GM23338 (cell line): ENCODE data around the gene TUBG2. TPM values are rescaled to one million over a fixed set of nuclear protein-coding genes. Genes with fewer than 3 reads are reported as not detected.

Experiments
- ATAC-seq: fragments of 200-7000 bp; cut with Tn5 transposase; 3 replicates; pipeline ENCODE4 v1.9.1; 2020
- DNase-seq: peaks from one replicate; pipeline ENCODE4 v3.0.0-alpha.2; 2015; ENCODE audit warnings: low spot score
- H2AFZ ChIP-seq: fragments of 200-600 bp; sonication (generic); 2 replicates; pipeline ENCODE4 v1.8.0; 2016; ENCODE audit warnings: antibody characterized with exemption, mild to moderate bottlenecking, moderate library complexity
- H3F3A ChIP-seq: fragments of 200-600 bp; sonication (generic); replicated peaks from 2 replicates; pipeline ENCODE4 v1.8.0; 2017; ENCODE audit warnings: antibody characterized with exemption, mixed run types, low read depth
- H3K27ac ChIP-seq: fragments of 200-600 bp; sonication (generic); 2 replicates; pipeline ENCODE4 v1.6.1; 2016; ENCODE audit warnings: low read depth
- H3K27me3 ChIP-seq: fragments of 200-600 bp; sonication (generic); 2 replicates; pipeline ENCODE4 v1.8.0; 2016; ENCODE audit warnings: mild to moderate bottlenecking, mixed run types, moderate library complexity; ENCODE audit not compliant: insufficient read depth
- H3K36me3 ChIP-seq: fragments of 200-600 bp; sonication (generic); 2 replicates; pipeline ENCODE4 v1.8.0; 2016; ENCODE audit warnings: mild to moderate bottlenecking; ENCODE audit not compliant: insufficient read depth
- H3K4me1 ChIP-seq: fragments of 200-600 bp; sonication (generic); 2 replicates; pipeline ENCODE4 v1.8.0; 2016; ENCODE audit warnings: mild to moderate bottlenecking, moderate library complexity; ENCODE audit not compliant: insufficient read depth
- H3K4me2 ChIP-seq: fragments of 200-600 bp; sonication (generic); 2 replicates; pipeline ENCODE4 v1.7.1; 2017; ENCODE audit warnings: mixed run types
- H3K4me3 ChIP-seq: fragments of 200-600 bp; sonication (generic); 2 replicates; pipeline ENCODE4 v1.6.1; 2016; ENCODE audit warnings: mixed run types
- H3K79me2 ChIP-seq: fragments of 200-600 bp; sonication (generic); replicated peaks from 2 replicates; pipeline ENCODE4 v1.8.0; 2017; ENCODE audit warnings: mild to moderate bottlenecking; ENCODE audit not compliant: insufficient read depth
- H3K9me2 ChIP-seq: fragments of 200-600 bp; sonication (generic); 2 replicates; pipeline ENCODE4 v1.8.0; 2017; ENCODE audit not compliant: insufficient read depth
- H4K20me1 ChIP-seq: fragments of 200-600 bp; sonication (generic); replicated peaks from 2 replicates; pipeline ENCODE4 v1.8.0; 2017; ENCODE audit warnings: mild to moderate bottlenecking; ENCODE audit not compliant: insufficient read depth
- H3K27ac Mint-ChIP-seq: 2 replicates; pipeline ENCODE4 v1.8.0; 2020; ENCODE audit warnings: inconsistent platforms, mild to moderate bottlenecking, moderate library complexity, mixed read lengths
- H3K27me3 Mint-ChIP-seq: 3 replicates; pipeline ENCODE4 v1.8.0; 2022; ENCODE audit warnings: low read depth, mild to moderate bottlenecking, moderate library complexity, mixed read lengths, inconsistent platforms; ENCODE audit not compliant: insufficient read depth, poor library complexity
- H3K36me3 Mint-ChIP-seq: 3 replicates; pipeline ENCODE4 v1.8.0; 2021; ENCODE audit warnings: low read depth, mild to moderate bottlenecking, inconsistent platforms, moderate library complexity, mixed read lengths
- H3K4me1 Mint-ChIP-seq: 3 replicates; pipeline ENCODE4 v1.8.0; 2020; ENCODE audit warnings: mild to moderate bottlenecking, inconsistent platforms, mixed read lengths
- H3K4me3 Mint-ChIP-seq: 3 replicates; pipeline ENCODE4 v1.8.0; 2021; ENCODE audit warnings: moderate library complexity, mild to moderate bottlenecking, inconsistent platforms, mixed read lengths
- H3K9me3 Mint-ChIP-seq: 3 replicates; pipeline ENCODE4 v1.8.0; 2020; ENCODE audit warnings: moderate library complexity, mild to moderate bottlenecking, inconsistent platforms, mixed read lengths
- CREB1 ChIP-seq: fragments of 250-450 bp; sonication (Bioruptor Pico); IDR thresholded peaks from 2 replicates; pipeline ENCODE4 v1.5.0; 2020; ENCODE audit warnings: low read depth, mild to moderate bottlenecking, moderate library complexity
- CTCF ChIP-seq, 2 experiments: fragments of 200-600 bp in 1 of 2; sonication (generic) in 1 of 2; conservative IDR thresholded peaks; 2 replicates each; pipeline versions ENCODE4 v1.5.1 to v1.6.1; 2016 to 2017; ENCODE audit warnings: antibody characterized with exemption in 2 of 2, low read depth in 2 of 2, mild to moderate bottlenecking in 2 of 2, moderate library complexity in 1 of 2
- ETS1 ChIP-seq: IDR thresholded peaks from 2 replicates; pipeline ENCODE4 v1.6.1; 2016; ENCODE audit warnings: antibody characterized with exemption
- EZH2 ChIP-seq: fragments of 200-600 bp; sonication (generic); IDR thresholded peaks from one replicate; pipeline ENCODE4 v1.8.0; 2017; ENCODE audit warnings: antibody characterized with exemption, mild to moderate bottlenecking, low read depth; ENCODE audit not compliant: unreplicated experiment
- EZH2phosphoT487 ChIP-seq: fragments of 200-600 bp; sonication (generic); IDR thresholded peaks from one replicate; pipeline ENCODE4 v1.8.1; 2018; ENCODE audit warnings: antibody characterized with exemption; ENCODE audit not compliant: unreplicated experiment
- JUNB ChIP-seq: IDR thresholded peaks from one replicate; pipeline ENCODE4 v1.6.1; 2016; ENCODE audit warnings: antibody characterized with exemption; ENCODE audit not compliant: unreplicated experiment
- NANOG ChIP-seq: IDR thresholded peaks from 2 replicates; pipeline ENCODE4 v1.6.1; 2016; ENCODE audit warnings: antibody characterized with exemption, borderline replicate concordance
- POLR2AphosphoS5 ChIP-seq: IDR thresholded peaks from 2 replicates; pipeline ENCODE4 v1.6.1; 2016; ENCODE audit warnings: antibody characterized with exemption, low read depth
- REST ChIP-seq: IDR thresholded peaks from one replicate; pipeline ENCODE4 v1.6.1; 2018; ENCODE audit warnings: antibody characterized with exemption; ENCODE audit not compliant: unreplicated experiment
- STAT1 ChIP-seq: IDR thresholded peaks from one replicate; pipeline ENCODE4 v1.6.1; 2016; ENCODE audit warnings: antibody characterized with exemption; ENCODE audit not compliant: unreplicated experiment
- ZNF114 ChIP-seq: fragments of 250-450 bp; sonication (Bioruptor Pico); IDR thresholded peaks from 2 replicates; pipeline ENCODE4 v1.5.0; 2020; ENCODE audit warnings: mild to moderate bottlenecking, moderate library complexity
- ZNF331 ChIP-seq: fragments of 250-450 bp; sonication (Bioruptor Pico); IDR thresholded peaks from 2 replicates; pipeline ENCODE4 v1.5.0; 2020; ENCODE audit warnings: low read depth, mild to moderate bottlenecking, moderate library complexity
- ZNF462 ChIP-seq: fragments of 250-450 bp; sonication (Bioruptor Pico); IDR thresholded peaks from 2 replicates; pipeline ENCODE4 v1.5.0; 2020; ENCODE audit warnings: mild to moderate bottlenecking, moderate library complexity
- polyA plus RNA-seq: library from polyadenylated mRNA; unstranded; fragments of >200 nt; fragmentation: Nextera tagmentation; extraction: Ambion mirVana; gene quantifications from 2 replicates; pipeline ENCODE4 v1.2.1, GENCODE V29; 2016
- total RNA-seq: library from RNA; depleted of rRNA; stranded (reverse); fragments of >200 nt; shearing (Covaris generic); gene quantifications from 2 replicates; pipeline ENCODE4 v1.2.3, GENCODE V29; 2014

The TUBG2 gene
- total and polyA plus RNA-seq, 2 experiments from 2014 or later: 18.2 to 19.0 TPM

- ATAC-seq: no peak
- no peak overlapping the region for H3K27ac Mint-ChIP-seq
- H3K9me3 Mint-ChIP-seq: no peaks in the 10 kb centered on the region; the same call in 2 of the 3 replicates
- no peak overlapping the region for H3K27ac ChIP-seq
- H3K9me2 ChIP-seq: no peaks in the 10 kb centered on the region
- TF ChIP-seq ZNF114 (CRISPR knock-in tag) (no peak), CREB1 (CRISPR knock-in tag) (no peak), ETS1 (no peak), CTCF (conservative IDR thresholded peaks at IDR 0.05; ENCODE audit: low read depth in 2 of 2) (no peak), JUNB (no peak), POLR2AphosphoS5 (no peak), EZH2phosphoT487 (no peak), ZNF331 (CRISPR knock-in tag) (no peak), EZH2 (no peak), REST (no peak), ZNF462 (CRISPR knock-in tag) (no peak), STAT1 (no peak), NANOG (no peak)
- no peak overlapping the region for H3K4me3 ChIP-seq
- H3K36me3 ChIP-seq: no peaks in the 10 kb centered on the region
- H3K27me3 Mint-ChIP-seq: peaks cover 10% of the 10 kb centered on the region
- no peak overlapping the region for H3K4me2 ChIP-seq
- H3K4me1 Mint-ChIP-seq: peaks cover 11% of the 10 kb centered on the region
- no peaks in the 10 kb centered on the region for H3K79me2 ChIP-seq
- DNase-seq: no peak
- no peak overlapping the region for H3K4me3 Mint-ChIP-seq
- H3F3A ChIP-seq: 0 out of 2 replicates have a peak, but pooled peaks cover 4% of the 10 kb centered on the region
- no peaks in the 10 kb centered on the region for H4K20me1 ChIP-seq
- H2AFZ ChIP-seq: no peak overlapping the region
- peaks cover 21% of the 10 kb centered on the region for H3K36me3 Mint-ChIP-seq
- H3K4me1 ChIP-seq: no peaks in the 10 kb centered on the region; the same call in 1 of the 2 replicates
- H3K27me3 ChIP-seq: 0 out of 2 replicates have a peak, but pooled peaks cover 2% of the 10 kb centered on the region
These were observed 31.5 kb downstream of the TUBG2 start for GRCh38 chr17:42690596-42690995.
